Omental fat pad (tissue), 4 donors: Measurements from ENCODE around the gene KCNQ5. TPM values are rescaled to one million over a fixed set of nuclear protein-coding genes. Genes with fewer than 3 reads are reported as not detected.
A peak's percentile ranks its signal among the peaks of the same experiment; 100 is the strongest.

ENCODE experiments used
- ATAC-seq: fragments of 150-250 bp; one replicate; pipeline ENCODE4 v1.9.1; 2016; ENCODE audit warnings: mild to moderate bottlenecking, moderate library complexity; ENCODE audit not compliant: low FRiP score
- DNase-seq: peaks from one replicate; pipeline ENCODE4 v3.0.0-alpha.2; 2019; ENCODE audit warnings: low spot score
- CTCF ChIP-seq, 3 donors: fragments of 450-650 bp; IDR thresholded peaks; one replicate each; pipeline ENCODE4 v1.5.1; 2016 to 2017; ENCODE audit warnings: antibody characterized with exemption in 3 of 3, mild to moderate bottlenecking in 3 of 3, moderate library complexity in 2 of 3
- total RNA-seq, 4 donors: library from RNA; depleted of rRNA; stranded (reverse); fragments of >200 nt; gene quantifications; one replicate each; pipeline ENCODE4 v1.1.0, GENCODE V29; 2016

Gene KCNQ5
- total RNA-seq, 4 donors from 2014 or later: 0.16 to 0.24 TPM; not detected in 2

GRCh38 chr6:72616406-72617015, 5.4 kb upstream of the KCNQ5 start:
- ATAC-seq: no peak

GRCh38 chr6:72617721-72618120, 4.1 kb upstream of the KCNQ5 start:
- no peak for ATAC-seq
- no peak for TF ChIP-seq CTCF (IDR thresholded peaks at IDR 0.05)

More at GRCh38 chr6:72616406-72617015, 5.4 kb upstream of the KCNQ5 start:
- TF ChIP-seq CTCF (IDR thresholded peaks at IDR 0.05): no peak
- DNase-seq: no peak

GRCh38 chr6:72619883-72620696, 1.8 kb upstream of the KCNQ5 start:
- no peak for TF ChIP-seq CTCF (IDR thresholded peaks at IDR 0.05)
- ATAC-seq: no peak

More at GRCh38 chr6:72617721-72618120, 4.1 kb upstream of the KCNQ5 start:
- no peak for DNase-seq

GRCh38 chr6:72620871-72621290, 983 bp upstream of the KCNQ5 start:
- DNase-seq (no peak), ATAC-seq (no peak)
- no peak for TF ChIP-seq CTCF (IDR thresholded peaks at IDR 0.05)

More at GRCh38 chr6:72619883-72620696, 1.8 kb upstream of the KCNQ5 start:
- DNase-seq: no peak

- peak; percentile 43 for ATAC-seq
- no peak for DNase-seq
- no peak for TF ChIP-seq CTCF (IDR thresholded peaks at IDR 0.05)
Observed at GRCh38 chr6:72622094-72622940, 453 bp downstream of the KCNQ5 start.

GRCh38 chr6:72623808-72624207, 1.9 kb downstream of the KCNQ5 start:
- DNase-seq (no peak), ATAC-seq (no peak)
- no peak for TF ChIP-seq CTCF (IDR thresholded peaks at IDR 0.05)
